HG03354 (cell line): ENCODE data around the gene PIGS.

Experiments
- ATAC-seq: cut with Tn5 transposase; IDR thresholded peaks from one replicate; pipeline ENCODE4 v1.9.1; 2021; ENCODE audit warnings: mild to moderate bottlenecking; ENCODE audit not compliant: unreplicated experiment, poor library complexity, severe bottlenecking

Gene PIGS

GRCh38 chr17:28552176-28552999 is 18.9 kb downstream of the PIGS start, which contains the start of gene UNC119:
TSS of gene UNC119 (minus strand) at chr17:28552624. CDS start at chr17:28552557, 67 bp downstream.
- peak; percentile 60 for ATAC-seq

GRCh38 chr17:28551421-28552175 is 19.7 kb downstream of the PIGS start:
- ATAC-seq, result peak; percentile 15

GRCh38 chr17:28550858-28551257 is 20.5 kb downstream of the PIGS start:
- ATAC-seq, result no peak

- ATAC-seq, result peak; percentile 48
These were observed 21.8 kb downstream of the PIGS start for GRCh38 chr17:28549236-28550132.

GRCh38 chr17:28548417-28549130 is 22.8 kb downstream of the PIGS start:
- ATAC-seq, result no peak

- ATAC-seq, result peak; percentile 33
These were observed 23.5 kb downstream of the PIGS start for GRCh38 chr17:28547623-28548416.

GRCh38 chr17:28547096-28547622 is 24.2 kb downstream of the PIGS start:
- ATAC-seq, result no peak

GRCh38 chr17:28545787-28546415 is 25.4 kb downstream of the PIGS start:
- no peak for ATAC-seq

- ATAC-seq, result no peak
These were observed 26.2 kb downstream of the PIGS start for GRCh38 chr17:28545141-28545503.

GRCh38 chr17:28544402-28545140 is 26.8 kb downstream of the PIGS start:
- no peak for ATAC-seq

- ATAC-seq, result no peak
These were observed 29.9 kb downstream of the PIGS start for GRCh38 chr17:28541439-28541838.

GRCh38 chr17:28540231-28540630 is 31.1 kb downstream of the PIGS start:
- no peak for ATAC-seq

GRCh38 chr17:28538296-28538895 is 32.9 kb downstream of the PIGS start:
- no peak for ATAC-seq

- ATAC-seq, result no peak
These were observed 34.1 kb downstream of the PIGS start for GRCh38 chr17:28537219-28537610.

- ATAC-seq, result no peak
These were observed 34.6 kb downstream of the PIGS start for GRCh38 chr17:28536532-28537218.

GRCh38 chr17:28534740-28535375 is 36.5 kb downstream of the PIGS start:
- ATAC-seq, result no peak
